GM19468 (cell line): ENCODE data around the gene GNAL.

Experiments
- ATAC-seq: cut with Tn5 transposase; IDR thresholded peaks from one replicate; pipeline ENCODE4 v1.9.1; 2021; ENCODE audit warnings: mild to moderate bottlenecking, moderate library complexity, moderate number of reproducible peaks; ENCODE audit not compliant: unreplicated experiment; ENCODE audit errors: extremely low read depth

The GNAL gene

DNA sequence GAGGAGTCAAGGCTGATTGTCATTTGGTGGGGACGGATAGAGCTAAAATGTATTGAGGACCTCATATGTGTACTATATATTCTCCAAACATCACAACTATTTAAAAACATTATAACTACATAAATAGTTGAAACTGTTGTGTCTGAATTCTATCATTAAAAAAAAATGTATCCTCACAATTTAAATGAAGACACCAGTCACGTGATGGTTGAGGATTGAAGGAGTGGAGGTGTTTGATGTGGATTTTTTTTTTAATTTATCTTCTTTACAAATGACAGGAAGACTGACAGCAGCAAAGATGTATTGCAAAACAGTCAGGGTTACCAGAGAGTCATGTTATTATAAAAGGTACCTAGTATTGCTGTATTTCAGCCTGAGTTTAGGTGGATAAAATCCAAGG, 30.0 kb downstream of the GNAL start:
- no peak for ATAC-seq

DNA sequence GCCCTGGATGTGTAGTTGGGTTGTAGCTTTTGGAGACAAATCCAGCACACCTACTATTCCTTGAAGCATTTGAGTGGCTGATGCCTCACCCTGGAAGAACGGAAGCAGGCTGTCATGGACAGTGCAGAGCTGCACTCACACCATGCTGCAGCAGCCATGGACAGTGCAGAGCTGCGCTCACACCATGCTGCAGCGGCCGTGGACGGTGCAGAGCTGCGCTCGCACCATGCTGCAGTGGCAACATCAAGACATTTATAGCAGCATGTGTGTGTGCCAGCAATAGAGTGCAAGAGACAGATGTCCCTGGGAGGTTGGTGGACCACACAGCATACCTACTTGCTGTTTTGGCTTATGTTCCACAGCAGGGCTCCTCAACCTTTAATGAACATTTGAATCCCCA, 30.6 kb downstream of the GNAL start:
- no peak for ATAC-seq

DNA sequence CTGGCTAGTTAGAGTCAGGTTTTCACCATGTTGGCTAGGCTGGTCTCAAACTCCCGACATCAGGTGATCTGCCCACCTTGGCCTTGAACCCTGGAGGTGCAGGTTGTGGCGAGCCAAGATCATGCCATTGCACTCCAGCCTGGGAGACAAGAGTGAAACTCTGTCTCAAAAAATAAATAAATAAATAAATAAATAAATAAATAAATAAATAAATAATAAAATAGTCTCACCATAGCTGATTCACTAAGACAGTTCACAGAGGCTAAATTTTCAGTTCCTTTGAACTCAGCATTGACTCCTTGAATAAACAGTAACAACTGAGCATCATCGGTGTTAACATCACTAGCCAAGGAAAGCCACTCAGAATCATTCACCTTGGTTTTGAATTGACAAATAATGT, 32.7 kb downstream of the GNAL start:
- no peak for ATAC-seq

DNA sequence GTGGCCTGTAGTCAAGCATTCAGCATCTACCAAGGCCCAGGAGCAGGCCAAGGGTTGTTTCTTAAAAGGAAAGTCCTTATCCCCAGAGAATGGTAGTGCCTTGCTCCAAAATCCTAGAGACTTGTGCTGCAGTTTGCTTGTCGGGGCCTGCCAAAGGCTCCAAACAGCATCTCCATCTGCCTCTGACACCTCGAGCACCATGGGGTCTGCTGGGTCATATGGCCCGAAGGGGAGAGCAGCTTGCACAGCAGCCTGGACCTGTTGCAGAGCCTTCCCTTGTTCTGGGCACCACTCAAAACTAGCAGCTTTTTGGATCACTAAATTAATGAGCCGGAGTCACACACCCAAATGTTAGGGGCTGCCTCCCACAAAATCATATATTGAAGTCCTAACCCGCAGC, 35.7 kb downstream of the GNAL start:
- ATAC-seq: no peak

DNA sequence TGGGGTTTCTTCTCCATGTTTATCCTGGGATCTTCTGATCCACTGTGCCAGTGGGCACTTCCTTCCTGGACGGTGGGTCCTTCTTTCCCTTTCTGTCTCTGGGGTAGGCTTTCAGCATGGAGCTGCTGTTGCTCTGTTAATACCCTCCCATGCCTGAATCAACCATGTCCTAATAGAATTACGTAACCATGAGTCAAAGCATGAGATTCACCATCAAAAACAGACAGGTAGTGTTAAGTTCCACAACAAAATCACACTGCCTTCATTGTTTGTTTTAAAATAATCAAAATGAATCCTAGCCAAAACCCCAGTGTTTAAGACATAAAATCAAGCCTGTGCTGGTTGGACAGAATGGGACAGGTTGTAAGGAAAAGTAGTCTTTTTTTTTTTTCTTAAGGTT, 37.5 kb downstream of the GNAL start:
- no peak for ATAC-seq

DNA sequence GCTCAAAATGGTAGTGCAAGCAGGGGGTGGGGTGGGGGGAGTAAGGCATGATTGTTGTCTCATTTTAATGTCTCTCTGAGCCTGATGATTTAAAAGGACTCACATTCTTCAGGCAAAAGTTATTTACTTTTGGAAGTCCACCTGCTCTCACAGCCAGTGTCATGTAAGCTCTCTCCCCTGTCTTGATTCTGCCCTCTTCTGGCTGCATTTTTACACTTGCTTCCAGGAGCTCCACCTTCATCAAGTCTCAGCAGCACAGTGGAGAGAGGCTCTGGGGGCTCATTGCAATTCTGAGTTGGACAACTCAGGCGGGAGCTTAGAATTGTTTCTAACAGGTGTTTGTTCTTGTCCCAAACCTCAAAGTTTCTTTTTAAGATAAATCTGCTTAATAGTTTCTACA, 39.2 kb downstream of the GNAL start:
- no peak for ATAC-seq

DNA sequence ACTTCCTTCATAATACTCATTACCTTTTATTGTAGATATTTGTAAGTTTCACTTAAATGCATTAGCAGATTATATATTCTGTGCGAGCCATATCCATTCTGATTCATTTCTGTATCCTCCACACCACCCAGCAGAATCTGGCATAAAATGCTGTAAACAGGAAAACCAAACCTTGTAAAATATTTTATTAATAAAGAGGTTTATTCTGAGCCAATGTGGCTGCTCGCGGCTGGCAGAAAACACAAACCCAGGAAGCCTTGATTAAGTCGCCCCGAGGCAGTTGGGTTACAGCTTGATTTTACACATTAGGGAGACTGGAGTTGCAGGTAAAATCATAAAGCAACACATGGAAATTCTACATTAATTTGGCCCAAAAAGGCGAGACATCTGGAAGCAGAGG, 40.5 kb downstream of the GNAL start:
- ATAC-seq: no peak

DNA sequence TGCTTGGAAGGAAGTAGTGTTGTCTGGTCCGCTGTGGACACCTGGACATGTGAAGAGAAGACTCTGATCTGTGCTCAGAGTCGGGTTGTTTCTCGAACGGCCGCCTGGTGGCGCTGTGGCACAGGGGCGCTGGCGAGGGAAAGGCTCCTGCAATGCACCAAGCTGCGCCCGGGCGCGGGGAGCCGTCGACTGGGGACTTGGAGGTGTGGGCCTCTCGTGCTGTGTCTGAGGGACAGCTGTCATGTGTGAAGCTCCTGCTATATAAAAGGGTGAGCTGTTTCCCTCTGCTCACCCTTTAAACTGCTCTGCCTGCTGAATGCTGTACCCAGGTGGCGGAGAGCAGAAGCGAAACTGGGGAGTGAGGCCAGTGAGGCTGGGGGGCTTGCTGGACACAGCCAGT, 44.0 kb downstream of the GNAL start:
- ATAC-seq: no peak

DNA sequence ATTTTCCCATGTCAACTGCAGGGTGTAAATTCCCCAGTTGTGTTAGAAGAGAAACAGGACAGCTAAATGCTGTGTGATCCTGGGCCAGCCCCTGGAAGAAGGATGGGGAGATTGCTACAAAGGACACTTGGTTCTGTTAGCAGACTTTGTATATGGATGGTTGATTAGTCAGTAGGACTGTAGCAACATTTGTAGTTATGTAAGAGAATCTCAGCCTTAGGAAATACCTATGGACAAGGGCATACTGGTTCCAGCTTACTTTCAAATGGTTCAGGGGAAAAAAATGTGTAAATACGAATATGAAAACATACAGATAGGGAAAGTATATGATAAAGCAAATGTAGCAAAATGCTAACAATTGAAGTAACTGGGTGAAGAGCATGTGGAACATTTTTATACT, 47.6 kb downstream of the GNAL start:
- no peak for ATAC-seq

DNA sequence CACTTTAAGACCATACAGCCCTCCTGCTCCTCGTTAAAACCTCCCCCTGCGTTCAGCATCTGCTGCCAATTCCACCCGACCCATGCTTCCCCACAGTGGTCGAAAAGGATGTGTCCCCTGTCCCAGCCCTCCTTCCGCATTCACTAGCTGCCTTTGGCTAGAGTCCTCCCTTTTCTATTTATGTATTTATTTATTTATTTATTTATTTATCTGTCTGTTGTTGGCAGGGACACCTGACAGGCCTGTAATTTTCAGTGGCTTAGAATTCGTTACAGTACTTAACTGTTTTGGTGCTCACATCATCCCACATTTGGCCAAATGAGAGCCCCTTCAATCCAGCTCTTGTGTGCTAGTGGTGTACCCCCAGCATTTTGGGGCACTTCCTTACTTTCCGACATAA, 50.8 kb downstream of the GNAL start:
- ATAC-seq: no peak

DNA sequence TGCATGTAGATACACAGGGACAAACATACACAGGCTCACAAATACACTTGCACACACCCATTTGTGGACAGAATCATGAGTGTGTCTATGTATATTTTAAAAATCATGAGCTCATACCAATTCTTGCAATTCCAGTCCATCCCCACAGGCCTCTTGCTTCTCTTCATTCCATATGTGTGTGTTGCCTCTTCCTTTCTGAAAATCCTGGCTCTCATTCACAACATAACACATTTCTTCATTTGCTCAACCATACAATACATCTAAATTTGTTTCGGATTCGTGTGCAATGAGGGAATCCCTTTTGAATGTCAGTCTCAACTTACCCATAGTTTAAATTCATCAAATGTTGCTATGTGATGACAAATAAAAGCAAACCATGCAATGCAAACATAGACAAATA, 51.4 kb downstream of the GNAL start:
- no peak for ATAC-seq

DNA sequence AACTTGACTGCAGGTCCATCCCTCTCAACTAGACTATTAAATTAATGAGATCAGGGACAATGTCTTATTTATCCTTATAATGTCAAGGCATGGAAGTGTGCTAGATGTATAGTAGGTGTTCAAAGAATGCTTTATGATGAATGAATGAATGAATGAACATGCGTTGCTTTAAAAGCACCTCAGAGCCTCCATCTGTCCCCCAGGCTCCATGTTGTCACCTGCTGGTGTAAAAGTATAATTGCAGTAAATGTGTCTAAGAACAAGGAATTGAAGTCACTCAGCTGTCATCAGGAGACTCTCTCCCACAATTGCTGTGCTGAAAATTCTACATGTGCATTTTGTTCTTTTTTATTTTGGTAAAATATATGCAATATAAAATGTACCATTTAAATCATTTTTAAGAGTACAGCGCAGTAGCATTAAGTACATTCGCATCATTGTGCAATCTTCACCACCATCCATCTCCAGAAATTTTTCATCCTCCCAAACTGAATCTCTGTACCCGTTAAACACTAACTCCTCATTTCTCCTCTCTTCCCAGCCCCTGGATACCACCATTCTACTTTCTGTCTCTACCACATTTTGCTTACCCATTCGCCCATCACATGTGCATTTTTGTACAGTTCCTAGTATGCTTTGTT, 52.6 kb downstream of the GNAL start:
- ATAC-seq: no peak

DNA sequence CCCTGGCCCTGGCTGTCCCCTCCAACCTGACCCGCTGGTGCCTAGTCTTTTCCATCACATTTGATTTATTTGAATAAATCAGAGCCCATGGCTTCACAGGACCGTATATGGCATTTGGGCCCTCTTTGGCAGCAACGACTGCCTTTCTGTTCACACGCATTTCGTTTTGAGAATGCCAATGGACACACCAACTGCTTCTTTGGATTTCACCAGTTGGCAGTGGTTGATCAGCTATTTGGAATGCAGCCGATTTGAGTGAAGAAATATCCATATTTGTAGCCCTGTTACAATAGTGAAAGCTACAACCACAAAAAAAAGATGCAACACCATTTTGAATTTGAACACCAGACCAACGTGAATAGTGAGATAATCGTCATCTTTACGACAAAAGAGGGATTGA, 56.5 kb downstream of the GNAL start:
- ATAC-seq: no peak

DNA sequence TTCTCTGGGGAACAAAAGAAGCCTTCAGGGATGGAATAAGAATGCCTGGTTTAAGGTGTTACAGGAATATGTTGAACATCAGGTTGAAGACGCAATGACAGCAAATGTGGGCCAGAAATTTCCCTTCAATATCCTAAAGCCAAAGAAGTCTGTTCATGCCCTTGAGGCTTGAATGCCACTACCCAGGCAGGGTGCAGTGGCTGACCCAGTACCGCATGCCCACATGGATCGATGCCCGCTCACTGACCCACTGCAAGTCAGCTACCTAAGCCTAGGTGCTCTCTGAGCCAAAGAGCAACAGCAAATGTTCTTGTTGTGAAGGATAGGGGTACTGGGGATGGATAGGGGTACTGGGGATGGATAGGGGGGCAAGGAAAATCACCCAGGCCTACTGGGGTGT, 58.2 kb downstream of the GNAL start:
- no peak for ATAC-seq

DNA sequence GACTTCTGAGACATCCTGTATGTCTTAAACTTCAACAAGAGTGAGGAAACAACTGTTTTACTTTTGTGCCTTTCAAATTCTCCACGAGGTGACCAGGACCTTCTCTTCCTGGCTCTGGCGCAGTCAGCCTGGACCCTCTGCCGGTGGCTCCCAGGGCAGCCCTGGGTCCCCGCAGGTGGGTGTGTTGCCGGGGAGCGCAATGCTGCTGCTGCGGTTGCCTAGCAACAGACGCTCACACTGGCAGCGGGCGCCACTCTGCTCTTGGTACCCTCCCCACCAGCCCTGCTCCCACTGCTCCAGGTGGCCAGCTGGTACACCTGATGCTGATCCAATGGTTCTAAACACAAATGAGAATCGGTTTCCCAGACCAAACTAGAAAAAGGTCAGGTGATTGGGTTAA, 58.7 kb downstream of the GNAL start:
- ATAC-seq: no peak

DNA sequence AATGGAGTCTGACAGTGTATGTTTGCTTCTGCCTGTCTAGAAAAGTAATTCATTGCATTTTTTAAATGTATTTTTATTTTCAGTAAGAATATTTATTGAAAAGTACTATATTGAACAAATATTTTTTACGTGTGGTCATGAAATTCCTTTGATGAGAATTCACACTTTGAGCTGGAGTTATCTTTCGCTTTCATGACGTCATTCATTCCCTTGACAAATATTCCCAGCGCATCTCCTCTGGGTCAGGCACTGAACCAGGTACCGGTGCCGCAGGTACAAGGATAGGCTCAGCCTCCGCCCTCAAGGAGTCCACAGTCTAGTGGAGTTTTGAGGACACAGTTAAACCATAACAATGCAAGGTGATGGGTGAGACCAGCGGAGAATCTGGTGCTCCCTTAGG, 60.2 kb downstream of the GNAL start:
- no peak for ATAC-seq

DNA sequence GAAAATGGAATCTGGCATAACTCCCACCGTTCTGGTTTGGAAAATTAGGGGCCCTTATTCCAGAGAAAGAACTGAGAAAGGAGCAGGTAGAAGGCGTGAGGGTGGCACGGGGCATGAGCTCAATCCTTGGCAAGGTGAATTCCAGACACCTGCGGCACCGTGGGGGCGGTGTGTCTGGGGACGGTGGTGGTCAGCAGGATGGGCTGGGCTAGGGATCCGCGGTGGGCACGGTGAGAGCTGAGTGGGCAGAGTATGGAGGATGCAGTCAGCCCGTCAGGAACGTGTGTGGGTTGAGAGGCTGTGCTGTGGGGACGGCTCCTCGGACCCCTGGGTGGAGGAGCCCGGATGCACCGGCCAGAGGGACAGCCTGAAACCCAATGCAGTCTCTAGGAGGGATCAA, 61.1 kb downstream of the GNAL start:
- ATAC-seq: no peak

DNA sequence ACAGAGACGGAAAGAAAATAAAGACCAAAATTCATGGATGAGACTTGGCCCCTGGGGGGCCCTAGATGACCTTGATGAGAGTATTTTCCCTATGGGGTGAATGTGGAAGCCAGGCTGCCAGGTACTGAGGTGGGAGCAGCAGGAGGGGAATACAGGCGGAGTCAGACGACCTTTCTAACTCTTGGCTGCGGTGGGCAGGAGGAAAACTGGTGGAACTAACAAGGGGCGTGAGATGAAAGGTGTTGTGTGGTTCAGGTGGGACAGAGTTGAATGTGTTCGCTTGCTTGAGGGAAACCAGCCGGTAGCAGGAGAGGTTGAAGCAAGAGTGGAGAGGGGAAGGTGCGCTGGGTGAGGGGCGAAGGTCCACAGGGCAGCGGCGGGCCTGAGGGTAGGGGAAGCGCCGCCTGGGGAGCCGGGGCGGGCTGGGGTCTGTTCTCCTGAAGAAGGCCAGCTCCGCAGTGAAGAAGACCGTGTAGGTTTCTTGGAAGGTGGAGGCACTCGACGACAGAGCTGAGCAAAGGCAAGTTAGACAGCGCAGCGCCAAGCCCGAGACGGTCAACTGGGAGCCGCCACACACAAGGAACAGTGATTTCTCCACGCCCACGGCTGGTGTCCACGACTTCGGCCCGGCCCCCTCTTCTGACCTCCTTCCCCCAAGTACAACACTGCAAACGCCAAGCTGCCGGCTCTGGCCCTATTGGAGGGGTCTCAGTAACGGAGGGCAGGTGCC, 61.7 kb downstream of the GNAL start:
- ATAC-seq: no peak

DNA sequence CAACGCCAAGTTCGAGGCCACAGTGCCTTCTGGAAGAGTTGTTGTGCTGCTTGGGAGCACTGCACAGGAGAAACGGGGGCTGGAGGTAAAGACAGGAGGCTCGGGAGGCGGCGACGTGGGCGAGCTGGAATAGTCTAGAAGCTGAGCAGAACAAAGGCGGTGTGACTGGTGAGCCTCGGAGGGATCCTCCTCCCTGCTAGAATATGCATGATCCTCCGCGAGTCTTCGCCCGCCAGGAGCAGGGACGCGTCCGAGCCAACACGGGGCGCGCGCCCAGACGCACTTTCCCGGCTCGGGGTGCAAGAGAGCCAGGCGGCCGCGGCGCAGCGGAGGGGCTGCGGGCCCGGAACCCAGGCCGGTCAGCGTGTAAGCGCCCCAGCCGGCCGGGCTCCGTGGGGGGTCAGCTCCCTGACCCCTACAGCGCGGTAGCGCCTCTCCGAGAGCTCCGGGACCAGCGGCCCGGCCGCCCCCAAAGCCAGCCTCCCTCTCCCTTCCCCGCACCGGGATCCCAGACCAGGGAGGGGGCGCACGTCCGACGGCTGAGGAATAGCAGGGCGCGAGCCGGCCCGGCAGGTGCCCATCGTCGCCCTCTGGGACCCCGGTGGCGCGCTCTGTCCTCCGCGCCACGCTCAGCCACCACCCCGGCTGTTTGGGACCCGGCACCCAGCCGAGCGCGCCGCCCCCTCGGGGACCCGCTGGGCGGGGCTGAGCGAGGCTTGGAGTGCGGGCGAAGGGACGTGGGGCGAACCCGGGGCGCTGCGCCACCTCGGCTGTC, 62.5 kb downstream of the GNAL start:
- ATAC-seq: no peak

DNA sequence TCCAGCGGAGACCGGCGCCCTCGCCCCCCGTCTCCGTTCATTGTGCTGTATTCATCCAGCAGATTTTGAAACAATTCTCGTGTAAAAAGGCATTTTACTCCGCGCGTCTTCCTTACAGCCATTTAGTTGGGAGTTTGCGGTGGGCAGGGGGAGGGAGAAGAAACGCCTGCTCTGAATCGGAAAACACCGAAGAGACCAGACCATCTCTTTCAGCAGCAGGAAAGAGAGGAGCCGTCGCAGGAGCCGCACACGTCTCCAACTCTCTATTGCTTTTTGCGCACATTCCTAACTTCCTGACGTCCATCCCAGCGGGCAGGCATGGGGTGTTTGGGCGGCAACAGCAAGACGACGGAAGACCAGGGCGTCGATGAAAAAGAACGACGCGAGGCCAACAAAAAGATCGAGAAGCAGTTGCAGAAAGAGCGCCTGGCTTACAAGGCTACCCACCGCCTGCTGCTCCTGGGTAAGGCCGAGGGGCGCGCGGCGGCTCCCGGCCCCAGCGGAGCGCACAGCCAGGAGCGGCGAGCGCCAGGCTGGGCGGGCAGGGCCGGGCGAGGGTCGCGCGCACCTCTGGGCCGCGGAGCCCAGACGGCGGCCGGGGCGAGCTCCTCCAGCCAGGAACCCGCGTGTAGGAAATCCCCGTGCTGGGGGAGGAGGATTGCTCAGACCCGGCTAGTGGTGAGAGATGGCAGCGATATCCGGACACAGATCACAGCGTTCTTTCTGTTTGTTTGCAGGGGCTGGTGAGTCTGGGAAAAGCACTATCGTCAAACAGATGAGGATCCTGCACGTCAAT, 63.2 kb downstream of the GNAL start:
- ATAC-seq: no peak

DNA sequence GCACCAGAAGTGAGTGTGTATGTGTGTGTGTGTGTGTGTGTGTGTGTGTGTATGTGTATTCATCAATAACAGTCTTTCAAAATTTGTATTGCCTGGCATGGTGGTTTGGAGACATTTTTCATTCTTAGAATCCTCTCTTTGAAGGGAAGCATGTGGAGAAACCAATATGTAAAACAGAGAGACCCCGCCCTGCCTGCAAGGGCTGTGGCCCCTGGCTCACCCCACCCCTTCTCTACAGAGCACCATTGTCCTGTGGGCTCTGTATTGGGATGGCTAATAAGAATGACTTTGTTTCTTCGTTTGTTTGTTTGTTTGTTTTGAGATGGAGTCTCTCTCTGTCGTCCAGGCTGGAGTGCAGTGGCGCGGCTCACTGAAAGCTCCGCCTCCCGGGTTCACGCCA, 65.9 kb downstream of the GNAL start:
- no peak for ATAC-seq
